HFF-Myc (cell line): ENCODE data around the gene FHAD1.

Source experiments
- DNase-seq: peaks from one replicate; pipeline ENCODE4 v3.0.0-alpha.2; 2011; ENCODE audit warnings: low read depth; ENCODE audit errors: extremely low read depth
- H3K4me3 ChIP-seq: replicated peaks from 2 replicates; pipeline ENCODE4 v1.5.1; 2011; ENCODE audit warnings: low read depth, mild to moderate bottlenecking, control low read depth, low read length
- TF ChIP-seq, protein P1 (sequence below): IDR thresholded peaks from 2 replicates; pipeline ENCODE4 v1.5.1; 2012; ENCODE audit warnings: mild to moderate bottlenecking, low read depth, low read length, control low read depth; ENCODE audit errors: missing control alignments

Gene FHAD1

DNA sequence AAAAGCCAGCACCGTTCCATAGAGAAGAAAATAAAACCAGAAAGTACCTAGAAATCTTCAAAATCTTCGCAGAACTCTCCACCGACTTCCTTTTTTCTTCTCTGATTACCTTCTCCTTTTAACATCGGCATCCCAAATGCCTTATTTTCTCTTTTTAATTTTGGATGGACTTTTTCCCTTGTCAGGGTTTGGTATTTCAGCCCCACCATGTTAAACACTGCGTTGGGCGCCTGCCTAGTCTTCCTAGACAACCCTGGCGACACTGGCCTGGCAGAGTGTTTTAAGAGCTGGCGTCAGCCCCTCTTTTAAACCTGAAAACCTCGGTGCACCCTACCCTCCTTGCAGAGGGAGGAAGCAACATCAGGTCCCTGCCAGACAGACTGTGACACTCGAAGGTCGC lies 96.7 kb downstream of the FHAD1 start:
- TF ChIP-seq, protein P1, sequence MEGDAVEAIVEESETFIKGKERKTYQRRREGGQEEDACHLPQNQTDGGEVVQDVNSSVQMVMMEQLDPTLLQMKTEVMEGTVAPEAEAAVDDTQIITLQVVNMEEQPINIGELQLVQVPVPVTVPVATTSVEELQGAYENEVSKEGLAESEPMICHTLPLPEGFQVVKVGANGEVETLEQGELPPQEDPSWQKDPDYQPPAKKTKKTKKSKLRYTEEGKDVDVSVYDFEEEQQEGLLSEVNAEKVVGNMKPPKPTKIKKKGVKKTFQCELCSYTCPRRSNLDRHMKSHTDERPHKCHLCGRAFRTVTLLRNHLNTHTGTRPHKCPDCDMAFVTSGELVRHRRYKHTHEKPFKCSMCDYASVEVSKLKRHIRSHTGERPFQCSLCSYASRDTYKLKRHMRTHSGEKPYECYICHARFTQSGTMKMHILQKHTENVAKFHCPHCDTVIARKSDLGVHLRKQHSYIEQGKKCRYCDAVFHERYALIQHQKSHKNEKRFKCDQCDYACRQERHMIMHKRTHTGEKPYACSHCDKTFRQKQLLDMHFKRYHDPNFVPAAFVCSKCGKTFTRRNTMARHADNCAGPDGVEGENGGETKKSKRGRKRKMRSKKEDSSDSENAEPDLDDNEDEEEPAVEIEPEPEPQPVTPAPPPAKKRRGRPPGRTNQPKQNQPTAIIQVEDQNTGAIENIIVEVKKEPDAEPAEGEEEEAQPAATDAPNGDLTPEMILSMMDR: no peak
- no peak overlapping the region for H3K4me3 ChIP-seq
- no peak for DNase-seq

DNA sequence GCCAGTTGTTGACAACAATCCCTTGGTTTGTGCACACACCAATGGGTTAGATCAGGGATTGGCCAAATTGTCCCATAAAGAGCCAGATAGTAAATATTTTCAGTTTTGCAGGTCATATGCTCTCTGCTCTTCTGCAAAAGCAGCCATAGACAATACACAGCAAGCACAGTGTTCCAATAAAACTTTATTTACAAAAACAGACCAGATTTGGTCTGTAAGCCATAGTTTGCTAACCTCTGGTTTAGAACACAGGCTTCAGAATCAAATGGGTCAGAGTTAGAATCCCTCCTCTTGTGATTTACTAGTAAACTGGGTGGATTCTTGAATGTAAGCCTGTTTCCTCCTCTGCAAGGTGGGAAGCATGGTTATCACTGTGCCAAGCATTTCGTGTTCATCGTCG lies 97.4 kb downstream of the FHAD1 start:
- no peak for DNase-seq
- H3K4me3 ChIP-seq: no peak overlapping the region
- TF ChIP-seq, protein P1: no peak

DNA sequence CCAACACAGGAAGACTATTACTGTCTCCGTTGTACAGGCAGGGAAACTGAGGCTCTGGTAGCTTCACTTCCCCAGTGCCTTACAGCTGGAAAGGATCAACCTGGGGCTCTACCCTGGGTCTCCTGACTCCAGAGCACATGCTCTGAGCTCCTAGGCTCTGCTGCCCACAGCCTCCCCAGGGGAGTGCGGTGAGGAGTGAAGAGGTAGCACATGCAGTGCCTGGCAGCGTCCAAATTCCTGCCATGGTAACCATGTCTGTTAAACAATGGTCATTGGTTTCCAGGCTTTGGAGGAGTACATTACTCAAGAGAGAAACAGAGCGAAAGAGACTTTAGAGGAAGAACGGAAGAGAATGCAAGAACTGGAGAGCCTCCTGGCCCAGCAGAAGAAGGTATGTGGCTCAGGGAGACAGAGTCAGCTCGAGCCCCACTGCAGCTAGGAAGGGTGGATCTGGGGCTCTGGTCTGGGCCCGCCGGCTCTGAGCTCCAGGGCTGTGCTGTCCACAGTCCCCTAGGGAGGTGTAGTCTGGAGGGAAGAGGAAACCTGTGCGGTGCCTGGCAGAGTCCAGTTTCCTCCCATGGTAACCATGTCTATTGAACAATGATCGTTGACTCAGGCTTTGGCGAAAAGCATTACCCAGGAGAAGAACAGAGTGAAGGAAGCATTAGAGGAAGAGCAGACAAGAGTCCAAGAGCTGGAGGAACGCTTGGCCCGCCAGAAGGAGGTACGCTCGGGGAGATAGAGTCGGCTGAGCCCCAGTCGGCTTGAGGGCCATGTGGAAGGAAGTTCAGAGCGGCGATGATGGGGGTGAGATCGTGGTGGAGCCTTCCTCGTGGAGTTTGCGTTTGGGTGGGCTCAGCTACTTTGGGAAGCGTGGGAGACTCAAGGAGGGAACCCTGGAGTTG lies 98.0 kb downstream of the FHAD1 start:
- TF ChIP-seq, protein P1: no peak
- no peak overlapping the region for H3K4me3 ChIP-seq
- no peak for DNase-seq

DNA sequence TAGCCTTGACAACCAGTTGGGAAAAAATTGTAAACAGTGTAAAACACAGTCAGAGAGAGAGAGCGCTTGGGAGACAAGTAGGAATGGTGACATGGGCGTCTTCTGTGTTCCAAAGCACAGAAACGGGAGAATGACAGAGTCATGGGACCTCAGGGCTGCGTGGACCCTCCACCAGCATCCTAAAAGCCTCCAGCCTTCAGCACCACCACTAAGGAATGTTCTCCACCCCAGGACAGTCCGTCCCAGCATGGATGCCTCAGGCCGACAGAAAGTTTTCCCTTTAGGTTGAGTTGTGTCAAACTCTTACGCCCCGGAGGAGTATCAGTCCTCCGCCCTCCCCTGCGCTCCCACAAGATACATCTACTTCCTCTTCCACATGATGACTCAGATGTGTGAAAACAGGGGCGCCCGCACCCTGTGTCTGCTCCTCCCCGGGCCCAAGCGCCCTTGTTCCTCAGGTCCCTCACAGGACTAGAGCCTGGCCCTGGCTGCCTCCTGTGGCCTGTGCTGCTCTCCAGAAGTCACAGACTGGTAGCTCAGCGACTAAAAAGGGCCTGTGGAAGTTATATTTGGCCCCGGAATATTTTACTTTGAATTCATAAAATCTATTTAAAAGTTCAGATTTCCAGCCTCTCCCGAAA lies 98.8 kb downstream of the FHAD1 start:
- no peak for DNase-seq
- TF ChIP-seq, protein P1: no peak
- no peak overlapping the region for H3K4me3 ChIP-seq

DNA sequence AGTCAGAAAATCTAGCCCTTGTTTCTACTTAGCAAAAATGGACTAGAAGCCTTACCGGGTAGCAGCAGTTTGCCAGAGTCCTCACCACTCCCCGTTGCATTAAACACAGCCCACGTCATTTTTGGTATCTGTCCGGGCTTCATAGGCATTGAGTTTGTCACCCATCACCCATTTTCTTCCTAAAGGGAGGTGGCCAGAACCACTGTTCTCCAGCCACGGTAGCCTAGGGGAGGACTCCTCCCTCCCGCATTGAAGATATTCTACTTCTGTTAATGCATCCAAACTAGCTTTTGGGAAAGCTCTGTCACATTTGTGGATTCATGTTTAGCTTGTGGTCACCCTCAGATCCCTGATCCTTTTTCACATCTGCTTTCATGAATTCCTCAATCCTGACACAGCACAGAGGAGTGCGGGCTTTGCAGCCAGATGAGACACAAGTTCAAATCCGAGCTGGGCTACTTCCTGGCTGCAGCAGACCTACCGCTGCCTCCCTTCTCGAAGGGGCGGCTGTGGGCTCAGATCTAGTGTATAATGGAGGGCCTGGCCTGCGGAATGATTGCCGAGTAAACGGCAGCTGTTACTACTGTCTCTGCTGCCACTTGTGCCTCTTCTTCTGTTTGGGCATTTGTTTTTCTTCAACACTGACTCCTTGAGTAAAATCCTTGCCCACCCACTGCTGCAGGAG lies 99.5 kb downstream of the FHAD1 start:
- TF ChIP-seq, protein P1: no peak
- DNase-seq: no peak
- no peak overlapping the region for H3K4me3 ChIP-seq

DNA sequence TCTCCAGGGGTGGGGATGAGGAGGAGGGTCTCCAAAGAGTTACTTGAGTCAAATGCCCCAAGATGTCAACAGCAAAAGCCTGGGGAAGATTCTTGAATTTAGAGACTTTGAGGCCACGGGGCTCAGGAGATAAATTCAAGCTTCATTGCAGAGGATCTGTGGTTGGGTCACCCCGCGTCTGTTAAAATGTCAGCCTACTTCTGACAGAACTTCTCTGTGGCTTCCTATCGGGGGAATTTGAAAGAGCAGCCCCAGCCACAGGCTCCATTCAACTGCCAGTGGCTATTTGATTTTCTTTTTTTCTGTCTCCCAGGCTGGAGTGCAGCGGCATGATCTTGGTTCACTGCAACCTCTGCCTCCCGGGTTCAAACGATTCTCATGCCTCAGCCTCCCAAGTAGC lies 100.2 kb downstream of the FHAD1 start:
- TF ChIP-seq, protein P1: no peak
- DNase-seq: no peak
- H3K4me3 ChIP-seq: no peak overlapping the region
